PC-9 (cell line): ENCODE data around the gene DHRS13. TPM values are rescaled to one million over a fixed set of nuclear protein-coding genes. Genes with fewer than 3 reads are reported as not detected.

Experiments
- BruUV-seq: library from RNA; stranded (reverse); fragments of 400-500 nt; replicated peaks from 2 replicates; lab custom pipeline; 2021; lab: Mats Ljungman, UMichigan
- CTCF ChIA-PET: fragments of 300-600 bp; sonication (Branson Sonifier 250); formaldehyde crosslinking; loops from one replicate; lab custom pipeline; 2022; ENCODE audit warnings: antibody characterized with exemption; lab: Charles Lee
- POLR2A ChIA-PET: fragments of 300-600 bp; sonication (Branson Sonifier 250); formaldehyde crosslinking; loops from one replicate; lab custom pipeline; 2022; ENCODE audit warnings: antibody characterized with exemption; ENCODE audit not compliant: unreplicated experiment; lab: Charles Lee
- DNase-seq, 2 experiments: peaks; one replicate each; pipeline versions ENCODE4 v3.0.0 to v3.0.0-alpha.2; 2015 to 2022; ENCODE audit warnings: mixed read lengths in 1 of 2
- H2AFZ ChIP-seq: fragments of 200-600 bp; sonication (generic); 2 replicates; pipeline ENCODE4 v1.8.1; 2017; ENCODE audit warnings: antibody characterized with exemption
- H3F3A ChIP-seq: fragments of 200-600 bp; sonication (generic); 2 replicates; pipeline ENCODE4 v1.8.1; 2017; ENCODE audit warnings: antibody characterized with exemption, mild to moderate bottlenecking, low read depth; ENCODE audit not compliant: insufficient read depth
- H3K27ac ChIP-seq: fragments of 200-600 bp; sonication (generic); 2 replicates; pipeline ENCODE4 v1.6.1; 2016; ENCODE audit warnings: mixed run types
- H3K27me3 ChIP-seq: fragments of 200-600 bp; sonication (generic); 2 replicates; pipeline ENCODE4 v1.6.1; 2016; ENCODE audit warnings: low read depth, mixed run types; ENCODE audit not compliant: insufficient read depth
- H3K36me3 ChIP-seq: fragments of 200-600 bp; sonication (generic); 2 replicates; pipeline ENCODE4 v1.6.1; 2016; ENCODE audit warnings: low read depth, mixed run types
- H3K4me1 ChIP-seq: fragments of 200-600 bp; sonication (generic); replicated peaks from 2 replicates; pipeline ENCODE4 v1.6.1; 2016; ENCODE audit warnings: mixed run types; ENCODE audit not compliant: insufficient read depth
- H3K4me2 ChIP-seq: fragments of 200-600 bp; sonication (generic); 2 replicates; pipeline ENCODE4 v1.6.1; 2017; ENCODE audit warnings: mixed run types
- H3K4me3 ChIP-seq: fragments of 200-600 bp; sonication (generic); 2 replicates; pipeline ENCODE4 v1.6.1; 2016; ENCODE audit warnings: mixed run types
- H3K79me2 ChIP-seq: fragments of 200-600 bp; sonication (generic); 2 replicates; pipeline ENCODE4 v1.6.1; 2017; ENCODE audit warnings: low read depth, mixed run types
- H3K9me2 ChIP-seq: fragments of 200-600 bp; sonication (generic); 2 replicates; pipeline ENCODE4 v1.8.1; 2017; ENCODE audit warnings: mild to moderate bottlenecking; ENCODE audit not compliant: insufficient read depth
- H3K9me3 ChIP-seq: fragments of 200-600 bp; sonication (generic); 2 replicates; pipeline ENCODE4 v1.8.1; 2016; ENCODE audit warnings: low read depth; ENCODE audit not compliant: insufficient read depth
- H4K20me1 ChIP-seq: fragments of 200-600 bp; sonication (generic); 2 replicates; pipeline ENCODE4 v1.8.1; 2017; ENCODE audit not compliant: insufficient read depth
- EZH2 ChIP-seq: fragments of 200-600 bp; sonication (generic); IDR thresholded peaks from 2 replicates; pipeline ENCODE4 v1.8.0; 2017; ENCODE audit warnings: antibody characterized with exemption, low read depth
- intact Hi-C: fragments of 100-400 bp; cut with micrococcal nuclease; formaldehyde crosslinking; loops from one replicate; pipeline ENCODE4 v1.10.0; 2022; ENCODE audit not compliant: unreplicated experiment
- total RNA-seq: library from RNA; stranded (reverse); gene quantifications from 2 replicates; pipeline ENCODE4 v1.2.3, GENCODE V29; 2021
- TF ChIP-seq, protein P1 (sequence below): fragments of 200-600 bp; sonication (generic); conservative IDR thresholded peaks from 2 replicates; pipeline ENCODE4 v1.6.1; 2017; ENCODE audit warnings: mixed run types, antibody characterized with exemption, mild to moderate bottlenecking, moderate library complexity

Gene DHRS13
- total RNA-seq, 1 experiment from 2014 or later, result 15.8 TPM

DNA sequence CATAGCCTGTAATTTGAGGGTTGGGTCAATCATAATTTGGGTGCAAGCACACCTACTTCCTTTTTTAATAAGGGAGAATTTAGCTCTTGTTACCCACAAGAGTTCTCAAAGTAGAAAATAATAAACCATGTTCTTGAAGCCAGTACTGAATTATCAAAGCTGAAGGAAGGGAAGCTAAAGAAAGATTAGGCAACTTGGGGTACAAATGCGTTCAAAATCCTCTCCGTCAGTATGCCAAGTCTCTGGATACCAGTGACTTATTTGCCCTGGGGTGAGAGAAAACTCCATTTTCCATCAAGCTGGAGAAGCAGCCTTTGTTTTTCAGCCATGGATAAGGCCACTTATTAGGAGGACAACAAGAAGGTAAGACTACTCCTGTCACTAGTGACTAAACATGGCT is 23.5 kb upstream of the DHRS13 start:
- DNase-seq, result no peak
- peak overlapping the region; percentile 78 for H3K27ac ChIP-seq
- CTCF ChIA-PET, result no interaction called here

DNA sequence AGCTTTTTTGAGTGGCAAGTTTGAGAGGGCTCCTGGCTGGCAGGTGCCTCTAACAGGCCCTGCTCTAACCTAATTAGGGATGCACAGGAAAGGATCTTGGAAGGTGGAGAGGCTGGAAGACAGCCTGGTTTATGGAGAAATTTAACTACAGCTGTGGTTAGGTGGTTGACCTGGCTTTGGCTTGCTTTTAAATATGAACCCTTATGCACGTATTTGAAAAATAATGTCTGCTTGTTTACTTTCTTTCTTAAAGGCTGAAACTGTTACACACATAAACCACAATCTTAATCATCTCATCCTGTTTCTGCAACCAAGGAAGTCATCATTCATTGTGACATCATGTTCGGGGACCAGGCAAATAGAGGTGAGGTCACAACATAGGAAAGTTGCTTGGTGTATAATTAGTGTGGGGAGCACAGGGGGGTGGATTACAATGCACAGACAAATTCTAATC is 23.1 kb upstream of the DHRS13 start:
- H4K20me1 ChIP-seq, result peaks cover 6% of the 10 kb centered on the region
- intact Hi-C loops, result no loop called here

More for the DNA sequence above, 23.5 kb upstream of the DHRS13 start:
- Histone ChIP-seq H3K9me2 (no peaks in the 10 kb centered on the region), H3K9me3 (0 out of 2 replicates have a peak, but pooled peaks cover 4% of the 10 kb centered on the region), H3F3A (peaks cover 58% of the 10 kb centered on the region), H3K4me1 (peaks cover 50% of the 10 kb centered on the region), H3K4me3 (no peak overlapping the region), H3K36me3 (peaks cover 52% of the 10 kb centered on the region), H3K79me2 (peaks cover 85% of the 10 kb centered on the region), H2AFZ (no peak overlapping the region), H4K20me1 (peaks cover 6% of the 10 kb centered on the region), H3K27me3 (no peaks in the 10 kb centered on the region), H3K4me2 (peak overlapping the region; percentile 65)
- POLR2A ChIA-PET, result no interaction called here
- TF ChIP-seq, protein P1, sequence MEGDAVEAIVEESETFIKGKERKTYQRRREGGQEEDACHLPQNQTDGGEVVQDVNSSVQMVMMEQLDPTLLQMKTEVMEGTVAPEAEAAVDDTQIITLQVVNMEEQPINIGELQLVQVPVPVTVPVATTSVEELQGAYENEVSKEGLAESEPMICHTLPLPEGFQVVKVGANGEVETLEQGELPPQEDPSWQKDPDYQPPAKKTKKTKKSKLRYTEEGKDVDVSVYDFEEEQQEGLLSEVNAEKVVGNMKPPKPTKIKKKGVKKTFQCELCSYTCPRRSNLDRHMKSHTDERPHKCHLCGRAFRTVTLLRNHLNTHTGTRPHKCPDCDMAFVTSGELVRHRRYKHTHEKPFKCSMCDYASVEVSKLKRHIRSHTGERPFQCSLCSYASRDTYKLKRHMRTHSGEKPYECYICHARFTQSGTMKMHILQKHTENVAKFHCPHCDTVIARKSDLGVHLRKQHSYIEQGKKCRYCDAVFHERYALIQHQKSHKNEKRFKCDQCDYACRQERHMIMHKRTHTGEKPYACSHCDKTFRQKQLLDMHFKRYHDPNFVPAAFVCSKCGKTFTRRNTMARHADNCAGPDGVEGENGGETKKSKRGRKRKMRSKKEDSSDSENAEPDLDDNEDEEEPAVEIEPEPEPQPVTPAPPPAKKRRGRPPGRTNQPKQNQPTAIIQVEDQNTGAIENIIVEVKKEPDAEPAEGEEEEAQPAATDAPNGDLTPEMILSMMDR, result no peak
- TF ChIP-seq EZH2, result no peak
- intact Hi-C loops, result no loop called here
- no TSS peak for BruUV-seq

DNA sequence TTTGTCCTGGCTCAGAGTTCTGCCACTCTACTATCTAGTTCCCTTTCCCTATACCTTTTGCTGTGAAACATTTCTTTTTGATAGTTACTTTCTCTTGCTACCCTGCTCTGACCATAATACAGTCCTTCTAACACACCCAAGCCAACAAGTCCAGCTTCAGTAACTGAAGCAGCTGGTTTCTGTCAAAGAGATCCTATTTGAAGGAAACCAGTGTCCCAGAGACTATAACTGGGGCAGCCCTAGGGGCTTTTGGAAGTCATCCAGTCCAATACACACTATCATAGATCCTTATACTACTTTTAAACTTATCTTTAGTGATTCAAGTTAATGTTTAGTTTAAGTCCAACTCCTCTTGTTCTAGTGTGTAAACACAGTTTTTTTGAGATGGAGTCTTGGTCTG is 17.3 kb upstream of the DHRS13 start:
- Histone ChIP-seq H2AFZ (no peak overlapping the region), H3K9me2 (no peaks in the 10 kb centered on the region), H3K79me2 (peaks cover 38% of the 10 kb centered on the region), H3K36me3 (peaks cover 86% of the 10 kb centered on the region), H4K20me1 (peaks cover 15% of the 10 kb centered on the region), H3K4me2 (no peak overlapping the region), H3K27me3 (no peaks in the 10 kb centered on the region), H3K9me3 (no peaks in the 10 kb centered on the region), H3K27ac (no peak overlapping the region), H3K4me1 (peaks cover 16% of the 10 kb centered on the region), H3F3A (peaks cover 58% of the 10 kb centered on the region), H3K4me3 (no peak overlapping the region)
- no peak for DNase-seq
- intact Hi-C loops, result no loop called here
- TF ChIP-seq, protein P1, result no peak
- no peak for TF ChIP-seq EZH2
- POLR2A ChIA-PET, result no interaction called here
- CTCF ChIA-PET, result no interaction called here
- BruUV-seq, result no TSS peak

More for the DNA sequence above, 23.1 kb upstream of the DHRS13 start:
- Histone ChIP-seq H3K9me3 (0 out of 2 replicates have a peak, but pooled peaks cover 4% of the 10 kb centered on the region), H3K36me3 (peaks cover 56% of the 10 kb centered on the region), H3K4me3 (no peak overlapping the region), H3F3A (peaks cover 61% of the 10 kb centered on the region), H3K4me2 (peak overlapping the region; percentile 65), H3K4me1 (peaks cover 50% of the 10 kb centered on the region), H3K79me2 (peaks cover 81% of the 10 kb centered on the region), H3K27ac (peak overlapping the region; percentile 78), H2AFZ (no peak overlapping the region), H3K9me2 (no peaks in the 10 kb centered on the region), H3K27me3 (no peaks in the 10 kb centered on the region)
- ChIA-PET POLR2A (no interaction called here), CTCF (no interaction called here)
- DNase-seq, result peak in 1 of 2 experiments; percentile 92
- TF ChIP-seq, protein P1, result no peak
- no peak for TF ChIP-seq EZH2
- no TSS peak for BruUV-seq
